NT2/D1 (cell line): ENCODE measurements around the gene DUSP22.

Experiments used
- DNase-seq: peaks from one replicate; pipeline ENCODE4 v3.0.0-alpha.2; 2011; ENCODE audit warnings: low read depth, low spot score
- H3K27me3 ChIP-seq: 2 replicates; pipeline ENCODE4 v1.6.0; 2011; ENCODE audit warnings: mild to moderate bottlenecking; ENCODE audit not compliant: insufficient read length, insufficient read depth
- H3K36me3 ChIP-seq: 2 replicates; pipeline ENCODE4 v1.6.1; 2011; ENCODE audit warnings: mild to moderate bottlenecking, low read length, mixed read lengths; ENCODE audit not compliant: insufficient read depth, insufficient read length
- H3K4me1 ChIP-seq: 2 replicates; pipeline ENCODE4 v1.5.1; 2011; ENCODE audit not compliant: insufficient read depth, insufficient read length
- H3K4me3 ChIP-seq: 2 replicates; pipeline ENCODE4 v1.5.1; 2011; ENCODE audit warnings: low read depth; ENCODE audit not compliant: insufficient read length
- H3K9ac ChIP-seq: 2 replicates; pipeline ENCODE4 v1.6.0; 2011; ENCODE audit warnings: low read depth; ENCODE audit not compliant: insufficient read length
- H3K9me3 ChIP-seq: 2 replicates; pipeline ENCODE4 v1.5.1; 2011; ENCODE audit warnings: mild to moderate bottlenecking, low read length; ENCODE audit not compliant: insufficient read depth
- SUZ12 ChIP-seq: IDR thresholded peaks from 2 replicates; pipeline ENCODE4 v1.6.1; 2011; ENCODE audit not compliant: insufficient read length, insufficient read depth; ENCODE audit errors: extremely low read depth
- YY1 ChIP-seq: IDR thresholded peaks from 2 replicates; pipeline ENCODE4 v1.6.1; 2011; ENCODE audit not compliant: insufficient read length, insufficient read depth
- ZNF274 ChIP-seq: IDR thresholded peaks from 2 replicates; pipeline ENCODE4 v1.6.1; 2011; ENCODE audit warnings: mild to moderate bottlenecking, low read depth, low read length

DUSP22 gene

GRCh38 chr6:397604-398003 is 105.3 kb downstream of the DUSP22 start:
- Histone ChIP-seq H3K4me3 (no peak overlapping the region), H3K36me3 (peaks cover 49% of the 10 kb centered on the region), H3K27me3 (peaks cover 25% of the 10 kb centered on the region), H3K9me3 (no peaks in the 10 kb centered on the region), H3K4me1 (peaks cover 3% of the 10 kb centered on the region), H3K9ac (no peak overlapping the region)
- no peak for DNase-seq
- no peak for TF ChIP-seq ZNF274
- no peak for TF ChIP-seq SUZ12
- no peak for TF ChIP-seq YY1

- DNase-seq = no peak
- H3K9me3 ChIP-seq = no peaks in the 10 kb centered on the region
- H3K9ac ChIP-seq = no peak overlapping the region
- H3K4me3 ChIP-seq = no peak overlapping the region
- H3K27me3 ChIP-seq = peaks cover 21% of the 10 kb centered on the region
- peaks cover 52% of the 10 kb centered on the region for H3K36me3 ChIP-seq
- TF ChIP-seq YY1 = no peak
- no peak for TF ChIP-seq ZNF274
- no peak for TF ChIP-seq SUZ12
- H3K4me1 ChIP-seq = peaks cover 3% of the 10 kb centered on the region
These were observed 105.8 kb downstream of the DUSP22 start for GRCh38 chr6:398065-398464.

GRCh38 chr6:398558-399078 is 106.3 kb downstream of the DUSP22 start:
- peaks cover 58% of the 10 kb centered on the region for H3K36me3 ChIP-seq
- no peak for TF ChIP-seq YY1
- no peak for TF ChIP-seq SUZ12
- TF ChIP-seq ZNF274 = no peak
- H3K4me3 ChIP-seq = no peak overlapping the region
- peaks cover 15% of the 10 kb centered on the region for H3K27me3 ChIP-seq
- H3K9ac ChIP-seq = no peak overlapping the region
- peaks cover 3% of the 10 kb centered on the region for H3K4me1 ChIP-seq
- H3K9me3 ChIP-seq = 0 out of 2 replicates have a peak, but pooled peaks cover 3% of the 10 kb centered on the region
- no peak for DNase-seq

DNA sequence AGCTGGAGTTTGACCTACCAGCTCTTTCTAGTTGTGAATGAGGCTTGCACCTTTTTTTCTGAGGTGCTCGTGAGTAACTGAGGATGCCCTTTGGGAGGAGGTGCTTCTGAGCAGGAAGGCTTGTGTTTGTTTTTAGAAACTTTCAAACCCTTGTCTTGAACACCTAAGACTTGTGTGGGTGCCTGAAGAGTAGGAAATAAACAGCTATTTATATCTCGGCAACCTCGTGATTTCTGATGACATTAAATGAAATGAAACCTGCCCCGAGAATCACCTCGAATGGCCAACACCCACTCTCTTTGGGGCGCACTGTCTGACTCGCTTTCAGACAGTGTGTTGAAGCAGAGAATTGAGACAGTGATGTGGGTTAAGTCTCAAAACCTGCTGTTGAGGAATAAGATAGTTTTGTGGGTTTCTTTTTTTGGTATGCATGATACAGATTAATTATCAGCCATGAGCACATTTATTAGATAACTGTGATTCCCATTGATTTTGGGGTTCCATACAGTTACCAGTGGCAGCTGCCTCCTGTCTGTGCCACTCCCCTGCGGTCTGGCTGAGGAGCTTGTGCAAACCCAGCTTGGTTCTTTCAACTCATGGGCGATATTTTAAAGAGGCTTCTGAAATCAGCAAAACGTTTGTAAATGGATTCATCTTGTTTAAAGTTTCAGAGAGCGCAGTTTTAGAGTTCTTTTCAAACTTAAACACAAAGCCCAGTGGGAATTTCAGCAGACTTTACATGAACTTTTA is 107.7 kb downstream of the DUSP22 start:
- Histone ChIP-seq H3K27me3 (peaks cover 2% of the 10 kb centered on the region), H3K4me1 (no peaks in the 10 kb centered on the region), H3K4me3 (no peak overlapping the region), H3K9ac (no peak overlapping the region), H3K9me3 (peaks cover 16% of the 10 kb centered on the region), H3K36me3 (peaks cover 66% of the 10 kb centered on the region)
- no peak for DNase-seq
- TF ChIP-seq YY1 (no peak), ZNF274 (no peak), SUZ12 (no peak)

DNA sequence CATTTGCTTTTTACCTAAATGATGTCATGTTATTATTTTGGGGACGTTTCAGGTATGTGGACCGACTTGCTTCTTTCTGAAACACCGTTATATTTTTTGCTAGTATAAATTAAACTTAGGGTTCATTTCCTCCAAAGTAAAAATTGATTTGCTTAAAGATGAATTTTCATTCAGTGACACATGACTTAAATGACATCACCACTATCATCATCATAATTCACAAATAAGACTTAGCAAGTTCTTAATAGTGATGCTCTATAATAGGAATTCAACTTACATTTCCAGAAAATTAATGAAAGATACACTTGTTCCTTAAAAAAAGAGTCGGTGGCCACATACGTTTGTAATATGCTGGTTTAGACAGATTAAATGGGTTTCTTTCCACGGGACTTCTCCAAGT is 108.5 kb downstream of the DUSP22 start:
- Histone ChIP-seq H3K4me1 (no peaks in the 10 kb centered on the region), H3K4me3 (no peak overlapping the region), H3K36me3 (peaks cover 66% of the 10 kb centered on the region), H3K9me3 (peaks cover 25% of the 10 kb centered on the region), H3K27me3 (no peaks in the 10 kb centered on the region), H3K9ac (no peak overlapping the region)
- no peak for TF ChIP-seq ZNF274
- TF ChIP-seq SUZ12 = no peak
- DNase-seq = no peak
